Fibroblast of pulmonary artery (primary cell): ENCODE measurements around the gene PIK3CB.
"Not testable (repeated sequence)": the region's sequence is repeated elsewhere in the genome, so short reads cannot be mapped to it uniquely, and the experiment has no call there.

ENCODE experiments used
- DNase-seq: peaks from one replicate; pipeline ENCODE4 v3.0.0-alpha.2; 2010; ENCODE audit warnings: low read depth
- H3K4me3 ChIP-seq: replicated peaks from 2 replicates; pipeline ENCODE4 v1.5.1; 2011; ENCODE audit warnings: low read depth, mild to moderate bottlenecking, control low read depth, low read length, moderate library complexity
- CTCF ChIP-seq: IDR thresholded peaks from 2 replicates; pipeline ENCODE4 v1.5.1; 2011; ENCODE audit warnings: mild to moderate bottlenecking, control low read depth, low read length, inconsistent platforms; ENCODE audit errors: missing control alignments

Gene PIK3CB

DNA sequence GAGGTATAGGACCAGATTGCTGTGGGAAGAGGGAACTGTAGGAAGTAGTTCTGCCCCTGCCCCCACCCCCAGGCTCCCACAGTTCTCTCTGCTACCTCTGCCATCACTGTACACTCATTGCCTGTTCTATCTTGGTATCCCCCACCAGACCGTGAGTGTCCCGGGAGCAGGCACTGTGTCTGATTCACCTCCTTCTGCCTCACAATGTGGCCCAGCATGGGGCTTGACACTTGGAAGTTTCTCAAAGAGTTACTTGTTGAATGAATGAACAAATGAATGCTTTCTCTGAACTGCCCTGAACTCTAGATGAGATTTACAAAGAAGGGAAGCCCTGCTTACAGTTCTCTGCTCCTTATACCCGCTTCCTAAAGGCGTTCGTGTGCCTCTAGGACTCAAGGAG is 27.1 kb upstream of the PIK3CB start:
- peak; percentile 21 for DNase-seq
- TF ChIP-seq CTCF = no peak
- H3K4me3 ChIP-seq = no peak overlapping the region

GRCh38 chr3:138856799-138857198 is 22.1 kb upstream of the PIK3CB start:
- TF ChIP-seq CTCF = no peak
- DNase-seq = no peak
- no peak overlapping the region for H3K4me3 ChIP-seq

DNA sequence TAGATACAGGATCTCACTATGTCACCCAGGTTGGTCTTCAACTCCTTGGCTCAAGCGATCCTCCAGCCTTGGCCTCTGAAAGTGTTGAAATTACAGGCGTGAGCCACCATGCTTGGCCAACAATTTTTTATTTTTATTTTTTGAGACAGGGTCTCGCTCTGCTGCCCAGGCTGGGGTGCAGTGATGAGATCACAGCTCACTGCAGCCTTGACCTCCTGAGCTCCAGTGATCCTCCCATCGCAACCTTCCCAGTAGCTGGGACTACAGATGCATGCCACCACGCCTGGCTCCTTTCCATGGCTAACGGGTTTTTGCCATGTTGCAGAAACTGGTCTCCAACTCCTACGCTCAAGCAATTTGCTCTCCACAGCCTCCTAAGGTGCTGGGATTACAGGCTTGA is 20.2 kb upstream of the PIK3CB start:
- DNase-seq = no peak
- no peak overlapping the region for H3K4me3 ChIP-seq
- TF ChIP-seq CTCF = no peak

- TF ChIP-seq CTCF = no peak
- DNase-seq = no peak
- H3K4me3 ChIP-seq = no peak overlapping the region
Observed at GRCh38 chr3:138854204-138854603, 19.5 kb upstream of the PIK3CB start.

- no peak overlapping the region for H3K4me3 ChIP-seq
- DNase-seq = peak; percentile 47
- TF ChIP-seq CTCF = no peak
Observed at GRCh38 chr3:138850151-138850550, 15.4 kb upstream of the PIK3CB start.

GRCh38 chr3:138849222-138849940 is 14.7 kb upstream of the PIK3CB start:
- TF ChIP-seq CTCF = no peak
- no peak overlapping the region for H3K4me3 ChIP-seq
- no peak for DNase-seq

GRCh38 chr3:138848696-138849095 is 14.0 kb upstream of the PIK3CB start:
- no peak overlapping the region for H3K4me3 ChIP-seq
- DNase-seq = no peak
- TF ChIP-seq CTCF = no peak

GRCh38 chr3:138846824-138847223 is 12.1 kb upstream of the PIK3CB start:
- not testable (repeated sequence) for H3K4me3 ChIP-seq, DNase-seq
